Hematopoietic multipotent progenitor cell treated with erythropoietin and hydrocortisone succinate and interleukin-3 and kit ligand, for 17 days (in vitro differentiated cells): ENCODE results near the gene CD2AP.
"Not testable (repeated sequence)": the region's sequence is repeated elsewhere in the genome, so short reads cannot be mapped to it uniquely, and the experiment has no call there.

Source experiments
- DNase-seq: peaks from one replicate; pipeline ENCODE4 v3.0.0-alpha.2; 2015; ENCODE audit warnings: low spot score

The CD2AP gene

GRCh38 chr6:47464052-47464451, 13.5 kb upstream of the CD2AP start:
- no peak for DNase-seq

GRCh38 chr6:47465117-47465516, 12.5 kb upstream of the CD2AP start:
- DNase-seq, result no peak

GRCh38 chr6:47471911-47472310, 5.7 kb upstream of the CD2AP start:
- no peak for DNase-seq

GRCh38 chr6:47473791-47474346, 3.7 kb upstream of the CD2AP start:
- no peak for DNase-seq

GRCh38 chr6:47475319-47475816, 2.2 kb upstream of the CD2AP start:
- DNase-seq, result no peak

- no peak for DNase-seq
These were observed 650 bp upstream of the CD2AP start for GRCh38 chr6:47476781-47477496.

- DNase-seq, result peak; percentile 57
These were observed 897 bp downstream of the CD2AP start for GRCh38 chr6:47478233-47479139.

GRCh38 chr6:47479140-47479508, 1.5 kb downstream of the CD2AP start:
- DNase-seq, result peak; percentile 43

- no peak for DNase-seq
These were observed 2.3 kb downstream of the CD2AP start for GRCh38 chr6:47479874-47480273.

- not testable (repeated sequence) for DNase-seq
These were observed 3.6 kb downstream of the CD2AP start for GRCh38 chr6:47481213-47481612.

GRCh38 chr6:47481806-47482205, 4.2 kb downstream of the CD2AP start:
- no peak for DNase-seq

- DNase-seq, result no peak
These were observed 5.9 kb downstream of the CD2AP start for GRCh38 chr6:47483516-47483852.

- DNase-seq, result no peak
These were observed 6.4 kb downstream of the CD2AP start for GRCh38 chr6:47483853-47484546.

GRCh38 chr6:47484616-47485015, 7.0 kb downstream of the CD2AP start:
- no peak for DNase-seq

- DNase-seq, result no peak
These were observed 7.5 kb downstream of the CD2AP start for GRCh38 chr6:47485083-47485482.

GRCh38 chr6:47485491-47486135, 8.0 kb downstream of the CD2AP start:
- DNase-seq, result no peak

- no peak for DNase-seq
These were observed 12.4 kb downstream of the CD2AP start for GRCh38 chr6:47489995-47490394.

- no peak for DNase-seq
These were observed 13.1 kb downstream of the CD2AP start for GRCh38 chr6:47490676-47491075.

- DNase-seq, result no peak
These were observed 14.8 kb downstream of the CD2AP start for GRCh38 chr6:47492355-47492754.

- no peak for DNase-seq
These were observed 17.6 kb downstream of the CD2AP start for GRCh38 chr6:47495207-47495606.

GRCh38 chr6:47495954-47496545, 18.5 kb downstream of the CD2AP start:
- no peak for DNase-seq
